Non-pigmented ciliary epithelial cell (primary cell): ENCODE measurements around the gene SNU13.
A peak's percentile ranks its signal among the peaks of the same experiment; 100 is the strongest.
"Not testable (repeated sequence)": the region's sequence is repeated elsewhere in the genome, so short reads cannot be mapped to it uniquely, and the experiment has no call there.

Source experiments
- DNase-seq: peaks from one replicate; pipeline ENCODE4 v3.0.0-alpha.2; 2010; ENCODE audit warnings: low read depth

The SNU13 gene

GRCh38 chr22:41688365-41689211 lies at the start of gene SNU13:
Gene SNU13 (minus strand): TSS chr22:41688867. CDS start chr22:41688796, 71 bp downstream.
- peak; percentile 43 for DNase-seq

GRCh38 chr22:41733241-41733640 lies 44.6 kb upstream of the SNU13 start:
- DNase-seq = not testable (repeated sequence)

GRCh38 chr22:41732096-41732772 lies 43.6 kb upstream of the SNU13 start:
- DNase-seq = no peak

GRCh38 chr22:41731609-41732008 lies 42.9 kb upstream of the SNU13 start:
- DNase-seq = no peak

GRCh38 chr22:41725510-41726110 lies 36.9 kb upstream of the SNU13 start:
- DNase-seq = no peak

- DNase-seq = no peak
Observed at GRCh38 chr22:41722496-41722895, 33.8 kb upstream of the SNU13 start.

- no peak for DNase-seq
Observed at GRCh38 chr22:41713004-41713403, 24.3 kb upstream of the SNU13 start.

GRCh38 chr22:41709341-41709740 lies 20.7 kb upstream of the SNU13 start:
- DNase-seq = no peak

- DNase-seq = no peak
Observed at GRCh38 chr22:41702763-41703162, 14.1 kb upstream of the SNU13 start.

- no peak for DNase-seq
Observed at GRCh38 chr22:41700108-41700364, 11.4 kb upstream of the SNU13 start.

GRCh38 chr22:41699264-41700107 lies 10.8 kb upstream of the SNU13 start, which contains the start of gene MEI1:
Gene MEI1 (plus strand): TSS chr22:41699503. CDS start chr22:41699539, 36 bp downstream.
- no peak for DNase-seq

GRCh38 chr22:41697126-41697775 lies 8.6 kb upstream of the SNU13 start:
- DNase-seq = peak; percentile 54

GRCh38 chr22:41696703-41697102 lies 8.0 kb upstream of the SNU13 start:
- no peak for DNase-seq

GRCh38 chr22:41695211-41695610 lies 6.5 kb upstream of the SNU13 start:
- no peak for DNase-seq

- DNase-seq = no peak
Observed at GRCh38 chr22:41690476-41690875, 1.8 kb upstream of the SNU13 start.

- no peak for DNase-seq
Observed at GRCh38 chr22:41687901-41688364, 734 bp downstream of the SNU13 start.

GRCh38 chr22:41686890-41687289 lies 1.8 kb downstream of the SNU13 start:
- not testable (repeated sequence) for DNase-seq

GRCh38 chr22:41684194-41684593 lies 4.5 kb downstream of the SNU13 start:
- DNase-seq = no peak

GRCh38 chr22:41683616-41684015 lies 5.1 kb downstream of the SNU13 start:
- no peak for DNase-seq

GRCh38 chr22:41683052-41683451 lies 5.6 kb downstream of the SNU13 start:
- no peak for DNase-seq

- peak; percentile 48 for DNase-seq
Observed at GRCh38 chr22:41682033-41682807, 6.4 kb downstream of the SNU13 start.
